Measurements from ENCODE around the gene HAVCR1. TPM values are rescaled to one million over a fixed set of nuclear protein-coding genes. Genes with fewer than 3 reads are reported as not detected.

Gene HAVCR1
- total RNA-seq, 1 experiment from 2014 or later: not detected

DNA sequence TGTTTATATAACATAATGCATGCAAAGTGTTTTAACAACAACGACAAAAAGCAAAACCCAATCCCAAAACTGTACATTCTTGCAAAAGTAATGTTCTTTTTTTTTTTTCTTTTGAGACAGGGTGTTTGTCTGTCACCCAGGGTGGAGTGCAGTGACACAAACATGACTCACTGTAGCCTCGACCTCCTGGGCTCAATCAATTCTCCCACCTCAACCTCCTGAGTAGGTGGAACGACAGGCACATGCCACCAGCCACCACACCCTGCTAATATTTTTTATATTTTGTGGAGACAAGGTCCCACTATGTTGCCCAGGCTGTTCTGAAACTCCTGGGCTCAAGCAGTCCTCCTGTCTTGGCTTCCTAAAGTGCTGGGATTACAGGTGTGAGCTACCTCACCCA lies 13.6 kb upstream of the HAVCR1 start:
- ChIA-PET RAD21 (ENCODE audit: low non-redundant PET in 1 of 2, low total read pairs in 2 of 2, uncharacterized antibody in 2 of 2, unreplicated experiment in 2 of 2) (interaction anchor here in 1 of 2 experiments (0.7 kb wide), 1 partner anchor 122 kb away, joined by 3 read pairs; no protein-coding TSS in a partner anchor), CTCF (no interaction called here), POLR2A (no interaction called here)
- H3K9me2 ChIP-seq (ENCODE audit: insufficient read depth): no peaks in the 10 kb centered on the region
- peaks cover 4 to 30% of the 10 kb centered on the region in 2 experiments; a peak in 3 of 4 replicates for H3K4me1 ChIP-seq (ENCODE audit: control insufficient read depth in 1 of 2, insufficient read depth in 2 of 2, low read length in 2 of 2)
- H3K36me3 ChIP-seq (ENCODE audit: control insufficient read depth in 1 of 2, insufficient read depth in 2 of 2, low read length in 2 of 2): no peaks in the 10 kb centered on the region
- H2AFZ ChIP-seq (ENCODE audit: low read depth, low read length, poor library complexity, severe bottlenecking): peak overlapping the region; percentile 44
- peak overlapping the region; percentile 62 for H3K4me2 ChIP-seq (ENCODE audit: low read length)
- H3K4me3 ChIP-seq (replicated peaks in 1 of 2; ENCODE audit: low read depth in 1 of 2, low read length in 2 of 2): 0 out of 4 replicates have a peak overlapping the region, but pooled peaks of 1 of the 2 experiments have one; percentile 19
- no peaks in the 10 kb centered on the region for H4K20me1 ChIP-seq (ENCODE audit: insufficient read depth)
- no peaks in the 10 kb centered on the region for H3K27me3 ChIP-seq (ENCODE audit: insufficient read depth, low read length)
- H3K9me3 ChIP-seq (ENCODE audit: control insufficient read depth in 1 of 2, insufficient read depth in 1 of 2, low read depth in 1 of 2, low read length in 2 of 2): no peaks in the 10 kb centered on the region
- 0 out of 2 replicates have a peak overlapping the region, but pooled peaks have one; percentile 19 for H3K9ac ChIP-seq (ENCODE audit: low read length)
- peak; percentile 68 for DNase-seq (ENCODE audit: low read depth, low spot score)
- no TSS peak for BruUV-seq (replicated peaks)
- intact Hi-C loops (cut with micrococcal nuclease): no loop called here
- H3K27ac ChIP-seq (ENCODE audit: low read depth, low read length): no peak overlapping the region
- no peaks in the 10 kb centered on the region for H3K79me2 ChIP-seq (ENCODE audit: insufficient read depth, low read length)
- peak; percentile 86 for ATAC-seq
- TF ChIP-seq, protein P1, sequence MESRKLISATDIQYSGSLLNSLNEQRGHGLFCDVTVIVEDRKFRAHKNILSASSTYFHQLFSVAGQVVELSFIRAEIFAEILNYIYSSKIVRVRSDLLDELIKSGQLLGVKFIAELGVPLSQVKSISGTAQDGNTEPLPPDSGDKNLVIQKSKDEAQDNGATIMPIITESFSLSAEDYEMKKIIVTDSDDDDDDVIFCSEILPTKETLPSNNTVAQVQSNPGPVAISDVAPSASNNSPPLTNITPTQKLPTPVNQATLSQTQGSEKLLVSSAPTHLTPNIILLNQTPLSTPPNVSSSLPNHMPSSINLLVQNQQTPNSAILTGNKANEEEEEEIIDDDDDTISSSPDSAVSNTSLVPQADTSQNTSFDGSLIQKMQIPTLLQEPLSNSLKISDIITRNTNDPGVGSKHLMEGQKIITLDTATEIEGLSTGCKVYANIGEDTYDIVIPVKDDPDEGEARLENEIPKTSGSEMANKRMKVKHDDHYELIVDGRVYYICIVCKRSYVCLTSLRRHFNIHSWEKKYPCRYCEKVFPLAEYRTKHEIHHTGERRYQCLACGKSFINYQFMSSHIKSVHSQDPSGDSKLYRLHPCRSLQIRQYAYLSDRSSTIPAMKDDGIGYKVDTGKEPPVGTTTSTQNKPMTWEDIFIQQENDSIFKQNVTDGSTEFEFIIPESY (IDR thresholded peaks at IDR 0.05; ENCODE audit: extremely low read depth, insufficient replicate concordance, low read length): no peak
- TF ChIP-seq, protein P2, sequence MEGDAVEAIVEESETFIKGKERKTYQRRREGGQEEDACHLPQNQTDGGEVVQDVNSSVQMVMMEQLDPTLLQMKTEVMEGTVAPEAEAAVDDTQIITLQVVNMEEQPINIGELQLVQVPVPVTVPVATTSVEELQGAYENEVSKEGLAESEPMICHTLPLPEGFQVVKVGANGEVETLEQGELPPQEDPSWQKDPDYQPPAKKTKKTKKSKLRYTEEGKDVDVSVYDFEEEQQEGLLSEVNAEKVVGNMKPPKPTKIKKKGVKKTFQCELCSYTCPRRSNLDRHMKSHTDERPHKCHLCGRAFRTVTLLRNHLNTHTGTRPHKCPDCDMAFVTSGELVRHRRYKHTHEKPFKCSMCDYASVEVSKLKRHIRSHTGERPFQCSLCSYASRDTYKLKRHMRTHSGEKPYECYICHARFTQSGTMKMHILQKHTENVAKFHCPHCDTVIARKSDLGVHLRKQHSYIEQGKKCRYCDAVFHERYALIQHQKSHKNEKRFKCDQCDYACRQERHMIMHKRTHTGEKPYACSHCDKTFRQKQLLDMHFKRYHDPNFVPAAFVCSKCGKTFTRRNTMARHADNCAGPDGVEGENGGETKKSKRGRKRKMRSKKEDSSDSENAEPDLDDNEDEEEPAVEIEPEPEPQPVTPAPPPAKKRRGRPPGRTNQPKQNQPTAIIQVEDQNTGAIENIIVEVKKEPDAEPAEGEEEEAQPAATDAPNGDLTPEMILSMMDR (IDR thresholded peaks at IDR 0.05 in 2 of 3, conservative IDR thresholded peaks at IDR 0.05 in 1 of 3; ENCODE audit: borderline replicate concordance in 1 of 3, insufficient read depth in 1 of 3, low read depth in 2 of 3, low read length in 2 of 3): no peak
- TF ChIP-seq CBX3 (IDR thresholded peaks at IDR 0.05; ENCODE audit: low read depth) (peak; percentile 69; the same call in 1 of the 2 replicates), SIN3A (IDR thresholded peaks at IDR 0.05; ENCODE audit: low read depth) (no peak), RAD21 (IDR thresholded peaks at IDR 0.05; ENCODE audit: low read depth) (no peak), TCF7L2 (IDR thresholded peaks at IDR 0.05; ENCODE audit: borderline replicate concordance, extremely low read depth, insufficient read depth, insufficient read length) (no peak), ELF1 (IDR thresholded peaks at IDR 0.05; ENCODE audit: borderline replicate concordance, low read depth) (no peak), FOSL1 (IDR thresholded peaks at IDR 0.05; ENCODE audit: low read depth) (peak; percentile 90), ZNF274 (IDR thresholded peaks at IDR 0.05; ENCODE audit: low read depth, low read length) (no peak), EZH2phosphoT487 (IDR thresholded peaks at IDR 0.05; ENCODE audit: borderline replicate concordance) (no peak), JUND (IDR thresholded peaks at IDR 0.05) (peak; percentile 61), CEBPB (IDR thresholded peaks at IDR 0.05; ENCODE audit: low read depth) (no peak), YY1 (IDR thresholded peaks at IDR 0.05; ENCODE audit: extremely low read depth, insufficient replicate concordance, low read depth, low read length) (no peak), SRF (IDR thresholded peaks at IDR 0.05; ENCODE audit: low read depth) (no peak), EZH2 (IDR thresholded peaks at IDR 0.05) (no peak), SP1 (IDR thresholded peaks at IDR 0.05; ENCODE audit: low read depth) (peak; percentile 53; the same call in 1 of the 2 replicates), EGR1 (IDR thresholded peaks at IDR 0.05; ENCODE audit: low read depth) (peak; percentile 50), POLR2A (IDR thresholded peaks at IDR 0.05; ENCODE audit: borderline replicate concordance, extremely low read depth, insufficient read depth, insufficient read length) (no peak), ZFX (IDR thresholded peaks at IDR 0.05) (no peak)
- TF ChIP-seq, protein P3, sequence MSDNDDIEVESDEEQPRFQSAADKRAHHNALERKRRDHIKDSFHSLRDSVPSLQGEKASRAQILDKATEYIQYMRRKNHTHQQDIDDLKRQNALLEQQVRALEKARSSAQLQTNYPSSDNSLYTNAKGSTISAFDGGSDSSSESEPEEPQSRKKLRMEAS (IDR thresholded peaks at IDR 0.05): peak; percentile 85
- TF ChIP-seq, protein P4, sequence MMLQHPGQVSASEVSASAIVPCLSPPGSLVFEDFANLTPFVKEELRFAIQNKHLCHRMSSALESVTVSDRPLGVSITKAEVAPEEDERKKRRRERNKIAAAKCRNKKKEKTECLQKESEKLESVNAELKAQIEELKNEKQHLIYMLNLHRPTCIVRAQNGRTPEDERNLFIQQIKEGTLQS (IDR thresholded peaks at IDR 0.05): no peak
- TF ChIP-seq, protein P5, sequence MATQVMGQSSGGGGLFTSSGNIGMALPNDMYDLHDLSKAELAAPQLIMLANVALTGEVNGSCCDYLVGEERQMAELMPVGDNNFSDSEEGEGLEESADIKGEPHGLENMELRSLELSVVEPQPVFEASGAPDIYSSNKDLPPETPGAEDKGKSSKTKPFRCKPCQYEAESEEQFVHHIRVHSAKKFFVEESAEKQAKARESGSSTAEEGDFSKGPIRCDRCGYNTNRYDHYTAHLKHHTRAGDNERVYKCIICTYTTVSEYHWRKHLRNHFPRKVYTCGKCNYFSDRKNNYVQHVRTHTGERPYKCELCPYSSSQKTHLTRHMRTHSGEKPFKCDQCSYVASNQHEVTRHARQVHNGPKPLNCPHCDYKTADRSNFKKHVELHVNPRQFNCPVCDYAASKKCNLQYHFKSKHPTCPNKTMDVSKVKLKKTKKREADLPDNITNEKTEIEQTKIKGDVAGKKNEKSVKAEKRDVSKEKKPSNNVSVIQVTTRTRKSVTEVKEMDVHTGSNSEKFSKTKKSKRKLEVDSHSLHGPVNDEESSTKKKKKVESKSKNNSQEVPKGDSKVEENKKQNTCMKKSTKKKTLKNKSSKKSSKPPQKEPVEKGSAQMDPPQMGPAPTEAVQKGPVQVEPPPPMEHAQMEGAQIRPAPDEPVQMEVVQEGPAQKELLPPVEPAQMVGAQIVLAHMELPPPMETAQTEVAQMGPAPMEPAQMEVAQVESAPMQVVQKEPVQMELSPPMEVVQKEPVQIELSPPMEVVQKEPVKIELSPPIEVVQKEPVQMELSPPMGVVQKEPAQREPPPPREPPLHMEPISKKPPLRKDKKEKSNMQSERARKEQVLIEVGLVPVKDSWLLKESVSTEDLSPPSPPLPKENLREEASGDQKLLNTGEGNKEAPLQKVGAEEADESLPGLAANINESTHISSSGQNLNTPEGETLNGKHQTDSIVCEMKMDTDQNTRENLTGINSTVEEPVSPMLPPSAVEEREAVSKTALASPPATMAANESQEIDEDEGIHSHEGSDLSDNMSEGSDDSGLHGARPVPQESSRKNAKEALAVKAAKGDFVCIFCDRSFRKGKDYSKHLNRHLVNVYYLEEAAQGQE (IDR thresholded peaks at IDR 0.05; ENCODE audit: low read depth): no peak
